Breast epithelium (tissue), 3 donors: Measurements from ENCODE around the gene USP33.

Experiments used
- POLR2A ChIP-seq: fragments of 450-650 bp; IDR thresholded peaks from one replicate; pipeline ENCODE4 v1.6.1; 2016; ENCODE audit warnings: antibody characterized with exemption, mild to moderate bottlenecking, moderate library complexity
- TF ChIP-seq, protein P1 (sequence below), 3 donors: fragments of 450-650 bp; IDR thresholded peaks; one replicate each; pipeline ENCODE4 v1.5.1; 2016 to 2017; ENCODE audit warnings: antibody characterized with exemption in 3 of 3, mild to moderate bottlenecking in 3 of 3, moderate library complexity in 3 of 3

DNA sequence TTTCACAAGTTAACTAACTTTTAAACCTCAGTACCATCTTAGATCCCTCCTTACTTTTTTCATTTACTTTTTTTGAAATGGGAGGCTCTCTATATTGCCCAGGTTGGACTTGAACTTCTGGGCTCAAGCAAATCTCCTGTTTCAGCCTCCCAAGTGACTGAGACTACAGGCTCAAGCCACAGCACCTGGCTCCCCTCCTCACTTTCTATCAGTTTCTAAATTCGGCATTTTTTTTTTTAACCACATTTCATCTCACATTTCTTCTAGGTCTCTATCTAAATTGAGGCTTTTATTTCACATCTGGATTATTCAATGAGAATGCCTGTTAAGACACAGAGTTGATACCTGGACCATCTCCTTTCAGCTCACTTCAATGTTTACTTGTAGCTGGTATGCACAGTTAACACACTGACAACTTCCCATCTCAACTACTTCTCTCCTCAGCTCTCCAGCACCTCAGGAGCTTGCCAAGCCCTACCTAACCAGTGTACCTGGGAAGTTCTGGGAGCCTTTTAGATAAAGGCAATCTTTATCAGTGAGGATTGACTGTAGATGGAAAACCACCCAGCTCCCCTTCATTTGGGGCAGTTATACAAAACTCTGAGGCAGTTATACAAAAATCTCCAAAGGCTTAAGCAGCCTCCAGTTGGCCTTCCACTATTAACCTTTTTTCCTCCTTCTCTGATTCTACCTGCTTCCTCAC lies 3.4 kb downstream of the USP33 start:
- TF ChIP-seq, protein P1, sequence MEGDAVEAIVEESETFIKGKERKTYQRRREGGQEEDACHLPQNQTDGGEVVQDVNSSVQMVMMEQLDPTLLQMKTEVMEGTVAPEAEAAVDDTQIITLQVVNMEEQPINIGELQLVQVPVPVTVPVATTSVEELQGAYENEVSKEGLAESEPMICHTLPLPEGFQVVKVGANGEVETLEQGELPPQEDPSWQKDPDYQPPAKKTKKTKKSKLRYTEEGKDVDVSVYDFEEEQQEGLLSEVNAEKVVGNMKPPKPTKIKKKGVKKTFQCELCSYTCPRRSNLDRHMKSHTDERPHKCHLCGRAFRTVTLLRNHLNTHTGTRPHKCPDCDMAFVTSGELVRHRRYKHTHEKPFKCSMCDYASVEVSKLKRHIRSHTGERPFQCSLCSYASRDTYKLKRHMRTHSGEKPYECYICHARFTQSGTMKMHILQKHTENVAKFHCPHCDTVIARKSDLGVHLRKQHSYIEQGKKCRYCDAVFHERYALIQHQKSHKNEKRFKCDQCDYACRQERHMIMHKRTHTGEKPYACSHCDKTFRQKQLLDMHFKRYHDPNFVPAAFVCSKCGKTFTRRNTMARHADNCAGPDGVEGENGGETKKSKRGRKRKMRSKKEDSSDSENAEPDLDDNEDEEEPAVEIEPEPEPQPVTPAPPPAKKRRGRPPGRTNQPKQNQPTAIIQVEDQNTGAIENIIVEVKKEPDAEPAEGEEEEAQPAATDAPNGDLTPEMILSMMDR (IDR thresholded peaks at IDR 0.05) = no peak
- no peak for TF ChIP-seq POLR2A
